ENCODE data around the gene PITPNC1.

GRCh38 chr17:67469208-67469980, 92.3 kb downstream of the PITPNC1 start:
- TF ChIP-seq CREB1 (IDR thresholded peaks at IDR 0.05) (no peak), CREB1 (CRISPR knock-in tag; IDR thresholded peaks at IDR 0.05) (no peak), SAFB2 (CRISPR knock-in tag; IDR thresholded peaks at IDR 0.05; ENCODE audit: borderline replicate concordance, low read depth) (no peak), STAG1 (CRISPR knock-in tag; IDR thresholded peaks at IDR 0.05) (no peak), HMGA1 (CRISPR knock-in tag; conservative IDR thresholded peaks at IDR 0.05) (no peak), MBNL3 (CRISPR knock-in tag; conservative IDR thresholded peaks at IDR 0.05) (no peak), CTCF (CRISPR knock-in tag; IDR thresholded peaks at IDR 0.05) (no peak), KMT2A (CRISPR knock-in tag; IDR thresholded peaks at IDR 0.05) (no peak), CBFB (CRISPR knock-in tag; IDR thresholded peaks at IDR 0.05) (no peak), ZNF225 (CRISPR knock-in tag; IDR thresholded peaks at IDR 0.05) (no peak), ATF7-NPFF (CRISPR knock-in tag; IDR thresholded peaks at IDR 0.05; ENCODE audit: low read depth) (no peak), AFF4 (CRISPR knock-in tag; IDR thresholded peaks at IDR 0.05) (no peak), ERF (CRISPR knock-in tag; IDR thresholded peaks at IDR 0.05) (no peak), SP1 (IDR thresholded peaks at IDR 0.05) (no peak), SP1 (CRISPR knock-in tag; IDR thresholded peaks at IDR 0.05) (no peak), HINFP (CRISPR knock-in tag; IDR thresholded peaks at IDR 0.05; ENCODE audit: low read depth) (no peak)
